ENCODE results near the gene GRK6.

GRCh38 chr5:177421062-177421798, 5.2 kb upstream of the GRK6 start:
- TF ChIP-seq CTCF (IDR thresholded peaks at IDR 0.05) (no peak), EP300 (IDR thresholded peaks at IDR 0.05) (no peak), POLR2A (IDR thresholded peaks at IDR 0.05) (no peak)
